ENCODE measurements around the gene C2CD5.

- no peak for TF ChIP-seq EP300 (IDR thresholded peaks at IDR 0.05; ENCODE audit: borderline replicate concordance in 1 of 2, low read depth in 1 of 2, low read length in 1 of 2)
- no peak for TF ChIP-seq CTCF (IDR thresholded peaks at IDR 0.05)
- TF ChIP-seq EZH2phosphoT487 (IDR thresholded peaks at IDR 0.05; ENCODE audit: borderline replicate concordance, low read depth), result no peak
- TF ChIP-seq FOSL2 (IDR thresholded peaks at IDR 0.05; ENCODE audit: borderline replicate concordance, low read depth), result no peak
- TF ChIP-seq YY1 (IDR thresholded peaks at IDR 0.05; ENCODE audit: low read depth), result no peak
- TF ChIP-seq RCOR1 (IDR thresholded peaks at IDR 0.05; ENCODE audit: low read length), result no peak
- no peak for TF ChIP-seq GATA2 (CRISPR knock-in tag; IDR thresholded peaks at IDR 0.05)
- TF ChIP-seq MAX (IDR thresholded peaks at IDR 0.05; ENCODE audit: low read depth), result no peak
- TF ChIP-seq POLR2AphosphoS5 (IDR thresholded peaks at IDR 0.05; ENCODE audit: low read depth, low read length), result no peak
- TF ChIP-seq PBX3 (IDR thresholded peaks at IDR 0.05), result no peak
- no peak for TF ChIP-seq RAD21 (IDR thresholded peaks at IDR 0.05; ENCODE audit: low read length)
- TF ChIP-seq REST (IDR thresholded peaks at IDR 0.05; ENCODE audit: low read depth, low read length), result no peak
- TF ChIP-seq TEAD4 (IDR thresholded peaks at IDR 0.05; ENCODE audit: borderline replicate concordance, insufficient read depth), result no peak
- no peak for TF ChIP-seq SMC3 (IDR thresholded peaks at IDR 0.05; ENCODE audit: low read depth, low read length)
These were observed 32.1 kb upstream of the C2CD5 start for GRCh38 chr12:22576473-22576872.

Measured in SK-N-SH (cell line).